Measurements from ENCODE around the gene CSF1R. TPM values are rescaled to one million over a fixed set of nuclear protein-coding genes. Genes with fewer than 3 reads are reported as not detected.

Gene CSF1R
- polyA plus RNA-seq, 1 donor (not counting 4 experiments of a cell fraction or from before 2014, with no cell fraction given), result not detected

DNA sequence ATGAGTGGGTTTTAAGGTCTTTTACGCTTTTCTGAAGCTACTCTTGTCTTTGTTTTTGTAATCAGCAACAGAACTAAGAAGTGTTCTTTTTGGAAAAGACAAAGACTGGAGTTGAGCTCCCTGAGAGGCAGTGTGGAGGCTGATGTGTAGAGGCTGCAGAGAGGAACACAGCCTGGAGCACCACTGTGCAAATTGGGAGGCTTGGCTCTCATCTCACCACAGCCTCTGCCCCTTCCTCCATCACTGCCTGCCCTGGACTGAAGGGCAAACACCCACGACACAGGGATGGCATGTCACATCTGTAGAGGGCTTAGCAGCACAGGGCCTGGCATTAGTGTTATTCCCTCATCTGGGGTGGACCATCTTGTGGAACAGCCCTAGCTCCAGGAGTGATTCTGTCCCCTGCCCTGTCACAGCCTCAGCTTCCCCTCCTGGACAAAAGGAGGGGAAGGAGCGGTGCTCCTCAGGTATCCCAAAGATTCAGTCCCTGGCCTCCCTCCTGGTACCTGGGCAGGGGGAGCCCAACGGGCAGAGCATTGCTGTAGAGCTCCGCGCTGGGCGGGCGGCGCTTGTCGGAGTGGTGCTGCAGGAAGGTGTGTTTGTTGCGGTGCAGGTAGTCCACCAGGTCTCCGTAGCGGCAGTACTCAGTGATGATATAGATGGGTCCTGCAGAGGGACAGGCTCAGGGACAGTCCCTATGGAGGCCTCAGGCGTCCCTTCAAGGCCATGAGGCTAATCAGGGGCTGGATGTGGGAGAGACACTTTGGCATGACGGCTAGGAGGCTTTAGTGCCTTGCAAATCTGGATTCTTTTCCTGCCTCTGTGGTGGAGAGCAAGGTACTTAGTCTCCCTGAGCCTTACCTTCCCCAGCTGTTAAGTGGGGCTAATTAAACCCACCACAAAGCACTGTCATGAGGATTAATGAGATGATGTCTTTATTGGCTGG, 36.5 kb upstream of the CSF1R start:
- no peak overlapping the region for H3K27ac ChIP-seq (ENCODE audit: control insufficient read depth, insufficient read depth, low read length)
- no peak for FAIRE-seq
- no peak overlapping the region for H2AFZ ChIP-seq (ENCODE audit: control insufficient read depth, low read length)
- H3K27me3 ChIP-seq (ENCODE audit: control insufficient read depth, extremely low read depth, insufficient read depth, low read length), result peaks cover 4% of the 10 kb centered on the region
- H3K9ac ChIP-seq (ENCODE audit: control insufficient read depth, extremely low read depth, insufficient read depth, low read length), result no peak overlapping the region
- no peaks in the 10 kb centered on the region for H3K9me3 ChIP-seq (ENCODE audit: control insufficient read depth, low read depth, low read length)
- dilution Hi-C loops (cut with MboI; ENCODE audit: extremely low pct_ligation_motif_present, low sequenced_read_pairs), result no loop called here
- no peaks in the 10 kb centered on the region for H3K4me1 ChIP-seq (ENCODE audit: control insufficient read depth, extremely low read depth, insufficient read depth, low read length)
- no peaks in the 10 kb centered on the region for H3K36me3 ChIP-seq (ENCODE audit: control insufficient read depth in 2 of 2, extremely low read depth in 1 of 2, insufficient read depth in 2 of 2, low read length in 2 of 2)
- H3K79me2 ChIP-seq (ENCODE audit: control insufficient read depth, insufficient read depth, low read length), result no peaks in the 10 kb centered on the region
- TF ChIP-seq EZH2 (IDR thresholded peaks at IDR 0.05; ENCODE audit: low read length) (no peak), CTCF (optimal IDR thresholded peaks at IDR 0.05 in 1 of 3, IDR thresholded peaks at IDR 0.05 in 1 of 3, conservative IDR thresholded peaks at IDR 0.05 in 1 of 3; ENCODE audit: extremely low read depth in 1 of 3, insufficient read depth in 2 of 3, low read length in 3 of 3) (no peak)
- no peak for DNase-seq (ENCODE audit: low read depth, low spot score)
- H4K20me1 ChIP-seq (ENCODE audit: control insufficient read depth, extremely low read depth, insufficient read depth, low read length), result no peaks in the 10 kb centered on the region
- no peaks in the 10 kb centered on the region for H3K9me1 ChIP-seq (ENCODE audit: control insufficient read depth, extremely low read depth, insufficient read depth, low read length)
- H3K4me2 ChIP-seq (ENCODE audit: control insufficient read depth, extremely low read depth, insufficient read depth, low read depth, low read length), result no peak overlapping the region
- no peak overlapping the region for H3K4me3 ChIP-seq (ENCODE audit: control insufficient read depth in 2 of 3, extremely low read depth in 1 of 3, insufficient read depth in 2 of 3, low read depth in 1 of 3, low read length in 3 of 3)

- Histone ChIP-seq H3K27me3 (ENCODE audit: control insufficient read depth, extremely low read depth, insufficient read depth, low read length) (peaks cover 4% of the 10 kb centered on the region), H4K20me1 (ENCODE audit: control insufficient read depth, extremely low read depth, insufficient read depth, low read length) (no peaks in the 10 kb centered on the region), H2AFZ (ENCODE audit: control insufficient read depth, low read length) (no peak overlapping the region), H3K4me2 (ENCODE audit: control insufficient read depth, extremely low read depth, insufficient read depth, low read depth, low read length) (no peak overlapping the region), H3K9ac (ENCODE audit: control insufficient read depth, extremely low read depth, insufficient read depth, low read length) (no peak overlapping the region), H3K27ac (ENCODE audit: control insufficient read depth, insufficient read depth, low read length) (no peak overlapping the region), H3K36me3 (ENCODE audit: control insufficient read depth in 2 of 2, extremely low read depth in 1 of 2, insufficient read depth in 2 of 2, low read length in 2 of 2) (no peaks in the 10 kb centered on the region), H3K4me1 (ENCODE audit: control insufficient read depth, extremely low read depth, insufficient read depth, low read length) (peaks cover under 1% of the 10 kb centered on the region), H3K9me1 (ENCODE audit: control insufficient read depth, extremely low read depth, insufficient read depth, low read length) (no peaks in the 10 kb centered on the region), H3K4me3 (ENCODE audit: control insufficient read depth in 2 of 3, extremely low read depth in 1 of 3, insufficient read depth in 2 of 3, low read depth in 1 of 3, low read length in 3 of 3) (no peak overlapping the region), H3K9me3 (ENCODE audit: control insufficient read depth, low read depth, low read length) (no peaks in the 10 kb centered on the region), H3K79me2 (ENCODE audit: control insufficient read depth, insufficient read depth, low read length) (no peaks in the 10 kb centered on the region)
- dilution Hi-C loops (cut with MboI; ENCODE audit: extremely low pct_ligation_motif_present, low sequenced_read_pairs), result no loop called here
- TF ChIP-seq EZH2 (IDR thresholded peaks at IDR 0.05; ENCODE audit: low read length), result no peak
- peak in 2 of 3 experiments; percentile 38 to 78 for TF ChIP-seq CTCF (optimal IDR thresholded peaks at IDR 0.05 in 1 of 3, IDR thresholded peaks at IDR 0.05 in 1 of 3, conservative IDR thresholded peaks at IDR 0.05 in 1 of 3; ENCODE audit: extremely low read depth in 1 of 3, insufficient read depth in 2 of 3, low read length in 3 of 3)
- FAIRE-seq (no peak), DNase-seq (ENCODE audit: low read depth, low spot score) (no peak)
Measured at GRCh38 chr5:150122158-150122510, 35.8 kb upstream of the CSF1R start.
